Muscle of back (tissue), 11 donors: ENCODE measurements around the gene BPIFB2. TPM values are rescaled to one million over a fixed set of nuclear protein-coding genes. Genes with fewer than 3 reads are reported as not detected.
"Not testable (repeated sequence)": the region's sequence is repeated elsewhere in the genome, so short reads cannot be mapped to it uniquely, and the experiment has no call there.

ENCODE experiments used
- DNase-seq, 3 donors: peaks; one replicate each; pipeline versions ENCODE4 v3.0.0 to v3.0.0-alpha.2; 2013
- polyA plus RNA-seq, 10 donors: library from polyadenylated mRNA; unstranded; fragments of 120-200 nt; gene quantifications; one replicate each; pipeline ENCODE4 v1.2.1, GENCODE V29; 2013; ENCODE audit not compliant: insufficient read length in 10 of 10

Gene BPIFB2
- polyA plus RNA-seq, 10 donors, result not detected

- no peak for DNase-seq
Measured at GRCh38 chr20:33034901-33035492, 27.5 kb downstream of the BPIFB2 start.

DNA sequence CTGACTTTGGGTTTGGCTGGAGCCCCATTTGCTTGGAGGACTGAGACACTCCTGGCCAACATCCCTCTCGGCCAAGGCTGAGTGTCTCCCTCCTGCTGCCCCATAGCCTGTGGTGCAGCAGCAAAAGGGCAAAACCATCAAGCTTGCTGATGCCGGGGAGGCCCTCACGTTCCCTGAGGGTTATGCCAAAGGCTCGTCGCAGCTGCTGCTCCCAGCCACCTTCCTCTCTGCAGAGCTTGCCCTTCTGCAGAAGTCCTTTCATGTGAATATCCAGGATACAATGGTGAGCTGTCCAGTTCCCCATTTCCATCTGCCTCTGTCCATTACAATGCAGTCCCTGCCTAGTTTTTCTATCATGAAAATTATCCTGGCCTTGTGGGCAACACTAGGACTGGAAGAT, 30.0 kb downstream of the BPIFB2 start:
- no peak for DNase-seq

GRCh38 chr20:33038243-33038642, 30.7 kb downstream of the BPIFB2 start:
- DNase-seq, result no peak

DNA sequence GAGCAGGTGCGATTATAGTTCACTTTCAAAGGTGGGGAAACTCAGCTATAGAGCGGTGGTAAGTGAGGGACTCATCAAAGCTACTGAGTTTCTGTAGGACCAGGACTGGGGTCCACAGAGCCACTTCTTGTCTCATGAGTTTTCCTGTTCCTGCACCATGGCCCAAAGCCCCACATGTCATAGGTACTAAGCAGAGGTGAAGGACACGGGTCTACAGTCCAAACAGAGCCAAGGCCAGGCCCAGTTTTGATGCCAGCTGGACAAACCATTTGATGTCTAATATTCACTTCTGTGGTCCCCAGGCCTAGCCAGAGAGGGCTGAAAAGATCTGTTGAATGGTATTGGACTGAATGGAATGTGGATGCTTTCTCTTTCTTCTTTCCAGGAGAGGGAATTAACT, 34.9 kb downstream of the BPIFB2 start:
- no peak for DNase-seq

DNA sequence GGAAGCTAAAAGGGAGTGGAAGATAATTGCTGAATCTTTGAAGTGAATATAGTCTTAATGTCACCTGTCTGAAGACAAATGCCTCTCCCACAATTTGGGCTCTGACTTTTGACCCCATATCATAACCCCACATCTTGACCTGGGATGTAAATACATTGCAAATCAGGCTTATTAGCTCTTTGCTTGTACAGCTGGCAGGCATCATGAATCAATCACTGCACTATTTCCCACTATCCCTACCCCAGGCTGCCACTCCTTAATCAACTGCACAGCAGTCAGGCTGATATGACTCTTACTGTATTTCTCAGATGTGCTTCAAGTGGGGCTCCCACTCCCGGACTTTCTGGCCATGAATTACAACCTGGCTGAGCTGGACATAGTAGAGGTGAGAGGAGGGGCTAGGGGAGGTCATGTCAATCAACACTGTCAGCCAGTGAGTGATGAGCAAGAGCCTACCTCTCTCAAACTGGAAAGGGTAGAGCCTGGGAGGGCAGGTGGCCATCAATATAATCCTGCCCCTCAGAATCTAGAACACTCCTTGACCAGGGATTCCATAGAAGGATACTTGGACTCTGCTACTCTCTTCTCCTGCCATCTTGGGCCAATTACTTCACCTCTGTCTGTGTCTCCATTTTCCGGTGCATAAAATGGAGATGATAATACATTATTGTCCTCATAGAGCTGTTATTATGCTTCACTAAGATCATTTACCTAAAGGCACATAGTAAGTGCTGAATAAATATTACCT, 35.7 kb downstream of the BPIFB2 start:
- no peak for DNase-seq

- DNase-seq, result no peak
Measured at GRCh38 chr20:33043731-33044181, 36.3 kb downstream of the BPIFB2 start.

- DNase-seq, result not testable (repeated sequence)
Measured at GRCh38 chr20:33045129-33045721, 37.7 kb downstream of the BPIFB2 start.

DNA sequence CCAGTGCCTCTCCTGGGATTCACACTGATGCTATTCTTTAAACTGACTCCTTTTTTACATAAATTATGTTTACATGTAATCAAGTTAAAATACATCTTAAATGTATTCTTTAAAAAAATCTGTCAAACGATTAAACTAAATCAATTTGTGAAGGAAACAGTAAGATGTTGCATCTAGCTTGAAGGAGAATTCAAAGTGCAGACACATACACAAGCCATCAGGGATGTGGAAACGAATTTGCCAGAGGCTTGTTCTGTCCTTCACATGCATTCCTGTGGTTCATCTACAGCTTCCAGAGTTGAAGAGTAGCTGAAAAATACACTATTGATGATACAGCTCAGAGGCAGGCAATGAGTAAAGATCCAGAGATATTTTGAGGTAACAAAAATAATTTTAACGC, 38.9 kb downstream of the BPIFB2 start:
- no peak for DNase-seq

DNA sequence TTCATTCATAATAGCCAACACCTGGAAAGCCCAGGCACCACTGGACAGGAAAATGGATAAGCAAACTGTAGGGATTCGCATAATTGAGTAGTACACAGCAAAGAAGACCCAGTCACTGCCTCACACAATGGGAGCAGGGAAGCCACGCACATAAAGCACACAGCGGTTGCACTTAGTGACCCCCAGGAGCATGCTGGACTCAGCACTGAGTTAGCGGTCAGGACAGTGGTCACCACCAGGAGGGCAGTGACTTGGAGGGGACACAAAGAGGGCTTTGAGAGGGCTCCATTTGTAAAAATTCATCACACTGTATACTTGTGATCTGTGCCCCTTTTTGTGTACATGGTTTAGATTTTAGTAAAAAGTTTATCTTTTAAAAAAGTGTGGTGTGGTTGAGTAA, 43.8 kb downstream of the BPIFB2 start:
- DNase-seq, result no peak

DNA sequence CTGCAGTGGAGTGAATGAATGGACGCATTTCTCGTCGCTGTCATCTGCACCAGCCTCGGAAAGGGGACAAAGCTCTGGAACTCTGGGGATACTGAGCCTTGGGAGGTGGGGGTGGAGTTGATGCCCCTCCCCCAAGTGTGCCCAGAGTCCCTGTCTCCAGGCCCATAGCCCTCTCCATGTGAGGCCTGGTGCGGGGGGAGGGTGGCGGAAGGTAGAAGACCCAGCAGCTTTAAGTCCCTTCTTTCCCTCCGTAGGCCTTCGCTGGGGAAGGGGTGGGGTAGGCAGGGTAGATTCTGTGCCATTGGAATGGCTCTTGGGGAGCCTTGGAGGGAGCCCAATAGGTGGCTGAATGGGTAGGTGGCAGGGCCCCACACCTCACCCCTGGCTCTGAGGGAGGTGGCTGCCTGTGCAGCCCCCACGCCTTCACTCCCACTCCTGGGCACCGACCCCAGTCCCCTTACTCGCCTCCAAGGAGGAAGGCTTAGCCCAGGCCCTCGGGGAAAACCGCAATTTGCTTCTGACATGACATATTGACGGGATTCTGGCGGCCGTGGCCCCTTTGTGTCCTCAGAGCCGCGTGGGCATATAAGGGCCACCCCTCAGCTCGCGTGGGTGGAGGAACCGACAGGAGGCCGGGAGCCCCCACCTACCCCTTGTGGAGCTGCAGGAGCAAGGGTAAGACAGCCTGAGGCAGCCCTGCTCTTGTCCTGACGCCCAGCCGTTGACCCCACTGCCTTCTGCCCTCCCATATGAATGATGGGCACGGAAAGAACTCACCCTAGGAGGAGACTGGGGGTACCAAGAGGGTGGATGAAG, 46.0 kb downstream of the BPIFB2 start, which contains the start of gene BPIFB3:
BPIFB3 (plus strand) TSS at position 613 of the 816 bp plus-strand sequence. CDS start 1,533 bp downstream, outside the sequence.
- DNase-seq, result no peak

DNA sequence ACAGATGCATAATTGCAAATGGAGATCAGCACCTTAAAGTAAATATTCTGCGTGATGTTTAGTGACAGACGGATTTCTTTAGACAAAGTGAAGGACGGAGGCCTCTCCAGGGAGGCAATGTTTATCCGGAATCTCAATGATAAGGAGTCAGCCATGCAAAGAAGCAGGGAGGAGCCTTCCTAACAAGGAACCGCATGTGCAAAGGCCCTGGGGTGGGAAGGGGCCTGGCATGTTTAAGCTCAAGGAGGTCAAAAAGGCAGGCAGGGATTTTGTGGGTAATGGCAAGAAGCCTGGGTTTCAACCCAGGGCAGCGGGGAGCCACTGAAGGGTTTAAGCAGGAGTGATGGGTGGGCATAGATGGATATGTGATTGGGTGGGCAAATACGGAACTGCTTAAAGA, 46.9 kb downstream of the BPIFB2 start:
- no peak for DNase-seq

GRCh38 chr20:33054791-33055190, 47.3 kb downstream of the BPIFB2 start:
- DNase-seq, result no peak

DNA sequence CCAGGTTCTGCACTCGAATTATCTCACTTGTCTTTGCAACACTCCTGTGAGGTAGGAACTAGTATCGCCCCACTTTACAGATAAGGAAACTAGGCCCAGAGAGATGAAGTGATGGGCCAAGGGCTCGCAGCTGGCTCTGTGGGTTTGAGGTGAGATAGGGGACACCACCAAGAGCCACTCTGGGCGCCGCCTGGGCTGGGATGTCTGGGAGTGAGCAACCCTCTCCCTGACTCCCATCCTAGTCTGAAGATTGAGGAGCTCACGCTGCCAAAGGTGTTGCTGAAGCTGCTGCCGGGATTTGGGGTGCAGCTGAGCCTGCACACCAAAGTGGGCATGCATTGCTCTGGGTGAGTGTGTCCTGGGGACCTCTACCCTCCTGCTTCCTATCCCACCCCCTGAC, 51.6 kb downstream of the BPIFB2 start:
- no peak for DNase-seq

DNA sequence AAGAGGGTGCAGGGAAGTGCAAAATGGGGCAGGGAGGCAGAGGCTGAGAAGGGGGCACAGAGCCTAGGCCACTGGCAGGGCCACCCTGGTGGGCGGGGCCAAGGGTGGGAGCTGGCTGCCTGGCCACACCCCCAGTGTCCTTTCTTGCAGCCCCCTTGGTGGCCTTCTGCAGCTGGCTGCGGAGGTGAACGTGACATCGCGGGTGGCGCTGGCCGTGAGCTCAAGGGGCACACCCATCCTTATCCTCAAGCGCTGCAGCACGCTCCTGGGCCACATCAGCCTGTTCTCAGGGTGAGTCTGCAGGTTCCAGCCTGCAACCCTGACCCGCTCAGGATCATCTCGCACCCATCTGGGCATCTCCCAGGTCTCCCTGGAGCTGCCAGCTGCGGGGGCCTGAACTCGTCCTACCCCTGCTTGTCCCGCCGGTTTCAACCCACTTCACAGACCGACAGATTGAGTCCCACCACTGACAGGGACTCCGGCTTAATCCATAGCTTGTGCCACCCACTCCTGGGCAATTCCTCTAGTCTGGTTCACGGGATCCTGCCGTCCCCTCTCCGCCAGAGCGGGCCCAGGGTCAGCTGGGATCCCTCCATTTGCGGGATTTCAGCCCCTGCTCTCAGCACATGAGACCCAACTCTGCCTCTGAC, 52.4 kb downstream of the BPIFB2 start:
- DNase-seq, result no peak

DNA sequence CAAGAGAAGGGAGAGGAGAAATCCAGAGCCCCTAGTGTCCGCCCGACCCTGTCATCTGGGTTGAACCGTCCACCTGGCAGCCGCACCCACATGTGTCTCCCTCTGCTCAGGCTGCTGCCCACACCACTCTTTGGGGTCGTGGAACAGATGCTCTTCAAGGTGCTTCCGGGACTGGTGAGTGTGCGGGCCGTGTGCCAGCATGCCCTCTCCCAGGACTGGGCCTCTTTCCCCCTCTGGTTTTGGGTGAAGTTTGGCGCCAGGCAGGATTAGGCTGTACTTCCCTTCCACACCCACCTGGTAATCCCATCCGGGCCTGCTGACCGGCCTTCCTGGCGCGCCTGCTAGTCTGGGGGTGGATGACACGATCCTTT, 54.1 kb downstream of the BPIFB2 start:
- peak in 1 of 3 donors; percentile 10 for DNase-seq

DNA sequence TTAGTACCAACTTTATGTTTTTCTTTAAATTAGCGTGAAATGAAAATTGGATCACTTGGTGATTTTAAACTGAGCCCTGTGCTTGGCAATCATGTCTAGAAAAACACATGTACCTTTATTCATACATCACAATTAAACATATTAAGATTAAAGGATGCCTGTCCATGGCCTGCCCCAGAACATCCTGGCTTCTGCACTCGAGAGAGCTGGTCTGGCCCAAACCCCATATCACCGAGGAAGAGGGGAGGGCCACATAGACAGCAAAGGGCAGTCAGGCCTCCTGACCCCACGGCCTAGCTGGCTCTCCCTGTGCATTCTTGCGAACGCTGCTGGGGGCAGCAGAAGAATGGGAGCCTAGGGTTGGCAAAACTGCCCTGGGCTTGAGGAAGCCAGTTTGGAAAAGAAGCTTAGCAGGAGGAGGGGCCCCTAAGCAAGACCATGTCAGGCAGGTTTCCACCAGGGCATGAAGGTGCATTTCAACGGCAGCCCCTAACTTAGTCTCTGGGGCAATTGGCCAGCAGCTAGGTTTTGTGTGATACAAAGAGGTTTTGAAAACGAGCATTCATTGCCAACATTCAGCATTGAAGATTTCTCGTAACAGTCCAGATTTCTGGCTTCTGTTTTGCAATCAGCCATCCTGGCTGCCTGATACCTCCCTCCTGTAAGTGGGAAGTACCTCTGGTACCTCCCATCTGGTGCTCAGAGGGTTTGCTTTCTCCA, 54.8 kb downstream of the BPIFB2 start:
- DNase-seq, result no peak

GRCh38 chr20:33062825-33063149, 55.3 kb downstream of the BPIFB2 start:
- no peak for DNase-seq

- no peak for DNase-seq
Measured at GRCh38 chr20:33063271-33063670, 55.8 kb downstream of the BPIFB2 start.

DNA sequence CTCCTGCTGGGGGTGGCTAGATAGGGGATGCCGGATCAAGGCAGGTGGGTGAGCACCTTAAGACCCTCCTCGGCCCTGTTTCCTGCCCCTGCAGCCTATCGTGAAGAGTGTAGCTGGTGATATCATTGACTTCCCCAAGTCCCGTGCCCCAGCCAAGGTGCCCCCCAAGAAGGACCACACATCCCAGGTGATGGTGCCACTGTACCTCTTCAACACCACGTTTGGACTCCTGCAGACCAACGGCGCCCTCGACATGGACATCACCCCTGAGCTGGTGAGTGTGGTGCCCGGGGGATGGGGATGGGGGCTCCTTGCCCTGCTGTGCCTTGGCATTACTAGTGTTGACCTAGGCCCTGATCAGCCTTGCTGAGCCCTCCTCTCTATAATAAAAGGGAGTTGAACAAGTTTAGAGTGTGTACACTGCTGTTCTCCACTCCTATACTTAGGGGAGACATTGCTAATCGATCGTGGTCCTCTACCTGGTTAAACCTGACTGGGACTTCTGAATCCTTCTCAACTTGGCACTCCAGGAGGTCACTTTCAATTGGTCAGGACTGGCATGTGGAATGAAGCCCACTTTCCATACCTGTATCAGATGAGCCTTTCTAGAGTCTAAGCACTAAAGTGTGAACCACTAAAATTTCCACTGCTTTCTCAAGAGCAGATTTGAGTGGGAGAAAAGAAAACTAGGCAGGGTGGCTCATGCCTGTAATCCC, 57.2 kb downstream of the BPIFB2 start:
- DNase-seq, result no peak

- no peak for DNase-seq
Measured at GRCh38 chr20:33065785-33066184, 58.3 kb downstream of the BPIFB2 start.

- DNase-seq, result no peak
Measured at GRCh38 chr20:33067806-33068205, 60.3 kb downstream of the BPIFB2 start.
